C4-2B (cell line): ENCODE data around the gene KCNK6.

Experiments
- ZFX ChIP-seq: fragments of 450-650 bp; IDR thresholded peaks from 2 replicates; pipeline ENCODE4 v1.6.1; 2017
- TF ChIP-seq, protein P1 (sequence below): fragments of 450-650 bp; conservative IDR thresholded peaks from 2 replicates; pipeline ENCODE4 v1.5.1; 2017; ENCODE audit warnings: mild to moderate bottlenecking

DNA sequence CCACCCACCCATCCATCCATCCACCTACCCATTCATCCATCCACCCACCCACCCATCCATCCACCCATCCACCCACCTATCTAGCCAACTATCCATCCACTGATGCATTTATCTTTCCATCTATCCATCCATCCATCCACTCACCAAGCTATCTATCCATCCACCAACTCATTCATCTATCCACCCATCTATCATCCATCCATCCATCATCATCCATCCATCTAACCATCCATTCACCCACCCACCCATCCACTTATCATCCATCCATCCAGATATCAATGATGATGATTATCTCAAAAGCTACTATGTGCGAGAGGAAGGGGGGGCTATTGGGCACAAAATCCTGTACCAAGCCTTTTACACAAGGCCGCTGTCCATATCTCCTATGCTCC lies 9.4 kb upstream of the KCNK6 start:
- TF ChIP-seq, protein P1, sequence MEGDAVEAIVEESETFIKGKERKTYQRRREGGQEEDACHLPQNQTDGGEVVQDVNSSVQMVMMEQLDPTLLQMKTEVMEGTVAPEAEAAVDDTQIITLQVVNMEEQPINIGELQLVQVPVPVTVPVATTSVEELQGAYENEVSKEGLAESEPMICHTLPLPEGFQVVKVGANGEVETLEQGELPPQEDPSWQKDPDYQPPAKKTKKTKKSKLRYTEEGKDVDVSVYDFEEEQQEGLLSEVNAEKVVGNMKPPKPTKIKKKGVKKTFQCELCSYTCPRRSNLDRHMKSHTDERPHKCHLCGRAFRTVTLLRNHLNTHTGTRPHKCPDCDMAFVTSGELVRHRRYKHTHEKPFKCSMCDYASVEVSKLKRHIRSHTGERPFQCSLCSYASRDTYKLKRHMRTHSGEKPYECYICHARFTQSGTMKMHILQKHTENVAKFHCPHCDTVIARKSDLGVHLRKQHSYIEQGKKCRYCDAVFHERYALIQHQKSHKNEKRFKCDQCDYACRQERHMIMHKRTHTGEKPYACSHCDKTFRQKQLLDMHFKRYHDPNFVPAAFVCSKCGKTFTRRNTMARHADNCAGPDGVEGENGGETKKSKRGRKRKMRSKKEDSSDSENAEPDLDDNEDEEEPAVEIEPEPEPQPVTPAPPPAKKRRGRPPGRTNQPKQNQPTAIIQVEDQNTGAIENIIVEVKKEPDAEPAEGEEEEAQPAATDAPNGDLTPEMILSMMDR: no peak
- TF ChIP-seq ZFX: no peak
